Endothelial cell of coronary artery (primary cell): ENCODE data around the gene SAA2. TPM values are rescaled to one million over a fixed set of nuclear protein-coding genes. Genes with fewer than 3 reads are reported as not detected.

ENCODE experiments used
- total RNA-seq: library from RNA; depleted of rRNA; stranded (reverse); fragments of >200 nt; gene quantifications from 2 replicates; pipeline ENCODE4 v1.2.3, GENCODE V29; 2014

The SAA2 gene
- total RNA-seq = not detected in 2 replicates

GRCh38 chr11:18248561-18248960 is at the start of gene SAA2:
SAA2 (minus strand) TSS chr11:18248668; CDS start chr11:18248011, 657 bp downstream.

DNA sequence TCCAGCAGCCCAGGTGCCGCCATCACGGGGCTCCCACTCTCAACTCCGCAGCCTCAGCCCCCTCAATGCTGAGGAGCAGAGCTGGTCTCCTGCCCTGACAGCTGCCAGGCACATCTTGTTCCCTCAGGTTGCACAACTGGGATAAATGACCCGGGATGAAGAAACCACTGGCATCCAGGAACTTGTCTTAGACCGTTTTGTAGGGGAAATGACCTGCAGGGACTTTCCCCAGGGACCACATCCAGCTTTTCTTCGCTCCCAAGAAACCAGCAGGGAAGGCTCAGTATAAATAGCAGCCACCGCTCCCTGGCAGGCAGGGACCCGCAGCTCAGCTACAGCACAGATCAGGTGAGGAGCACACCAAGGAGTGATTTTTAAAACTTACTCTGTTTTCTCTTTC is 17.5 kb upstream of the SAA2 start, which contains the start of gene SAA1:
Gene SAA1 (plus strand): TSS at position 316 of the 400 bp plus-strand sequence. CDS start 624 bp downstream, outside the sequence.

DNA sequence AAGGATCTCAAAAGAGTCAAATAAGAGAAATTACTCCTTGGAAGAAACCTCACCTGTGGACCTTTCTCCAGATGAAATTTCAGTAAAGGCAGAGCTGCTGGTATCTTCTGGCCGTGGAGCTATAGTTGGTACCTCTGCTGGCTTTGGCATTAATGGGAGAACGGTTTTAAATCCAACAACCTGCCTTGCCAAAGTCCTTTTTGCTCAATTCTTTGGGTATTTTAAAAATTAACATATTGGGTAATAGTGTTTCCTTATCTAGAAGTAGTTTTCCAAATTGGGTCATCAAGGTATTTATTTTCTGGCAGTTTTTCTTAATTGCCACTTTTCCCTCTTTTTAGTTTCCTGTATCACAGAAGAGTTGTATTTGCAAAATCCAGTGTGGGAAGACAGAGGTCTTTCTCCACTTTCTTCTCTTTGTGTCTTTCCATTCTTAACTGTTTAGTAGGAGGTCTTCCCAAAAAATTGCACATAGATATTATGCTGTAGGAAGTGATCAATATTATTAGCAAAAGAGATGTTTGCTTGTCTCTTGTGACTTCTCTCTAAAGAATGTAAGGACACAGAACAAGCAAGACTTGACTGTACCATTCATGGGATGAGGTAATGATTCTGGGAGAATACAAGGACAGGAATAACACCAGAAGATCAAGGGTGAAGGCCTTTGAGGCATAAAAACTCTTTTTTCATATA is 11.7 kb downstream of the SAA2 start, which contains the start of gene SAA4:
Gene SAA4 (minus strand): TSS at position 139 of the 693 bp plus-strand sequence. CDS start 876 bp downstream, outside the sequence.

Other genes starting within 250 kb of the SAA2 start
- gene SERGEF, start 235.6 kb downstream of the SAA2 start, total RNA-seq = 13.3 and 21.8 TPM in 2 replicates
- gene TPH1, start 202.4 kb downstream of the SAA2 start, total RNA-seq = under 0.01 TPM in 2 replicates
- gene SAAL1, start 142.6 kb downstream of the SAA2 start, total RNA-seq = 20.0 and 21.5 TPM in 2 replicates
- gene MRGPRX3, start 116.1 kb downstream of the SAA2 start, total RNA-seq = 0.09 TPM in 1 of 2 replicates, not detected in the other
- not detected in 2 replicates for gene MRGPRX4, start 75.8 kb downstream of the SAA2 start, total RNA-seq
- not detected in 2 replicates for gene SAA4, start 11.9 kb downstream of the SAA2 start, total RNA-seq
- not detected in 2 replicates for gene SAA1, start 17.6 kb upstream of the SAA2 start, total RNA-seq
- 32.2 and 36.2 TPM in 2 replicates for gene HPS5, start 73.5 kb upstream of the SAA2 start, total RNA-seq
- gene GTF2H1, start 73.9 kb upstream of the SAA2 start, total RNA-seq = 47.4 and 48.7 TPM in 2 replicates
- gene LDHA, start 145.9 kb upstream of the SAA2 start, total RNA-seq = 446 and 1,246 TPM in 2 replicates
- 0.09 and 0.36 TPM in 2 replicates for gene LDHC, start 163.7 kb upstream of the SAA2 start, total RNA-seq
- gene LDHAL6A, start 207.2 kb upstream of the SAA2 start, total RNA-seq = not detected in 2 replicates